ENCODE results near the gene PPP1R14C.

PPP1R14C gene

GRCh38 chr6:150266963-150267685 is 124.3 kb downstream of the PPP1R14C start:
- no peak for TF ChIP-seq ZFP3 (CRISPR knock-in tag; IDR thresholded peaks at IDR 0.05)
- TF ChIP-seq PATZ1 (CRISPR knock-in tag; IDR thresholded peaks at IDR 0.05; ENCODE audit: borderline replicate concordance): no peak
- no peak for TF ChIP-seq CREB5 (CRISPR knock-in tag; IDR thresholded peaks at IDR 0.05; ENCODE audit: low read depth)
- no peak for TF ChIP-seq SNAI2 (CRISPR knock-in tag; IDR thresholded peaks at IDR 0.05)
- TF ChIP-seq RARB (CRISPR knock-in tag; IDR thresholded peaks at IDR 0.05): no peak
- TF ChIP-seq PPARA (CRISPR knock-in tag; IDR thresholded peaks at IDR 0.05; ENCODE audit: borderline replicate concordance): no peak
- TF ChIP-seq CSRNP3 (CRISPR knock-in tag; IDR thresholded peaks at IDR 0.05): no peak
- no peak for TF ChIP-seq BACH2 (CRISPR knock-in tag; IDR thresholded peaks at IDR 0.05; ENCODE audit: borderline replicate concordance)
- no peak for TF ChIP-seq OSR1 (CRISPR knock-in tag; IDR thresholded peaks at IDR 0.05)
- TF ChIP-seq ISL1 (CRISPR knock-in tag; IDR thresholded peaks at IDR 0.05): no peak
- TF ChIP-seq ZFP30 (CRISPR knock-in tag; IDR thresholded peaks at IDR 0.05): no peak
- no peak for TF ChIP-seq CSDC2 (CRISPR knock-in tag; IDR thresholded peaks at IDR 0.05)
- no peak for ATAC-seq

DNA sequence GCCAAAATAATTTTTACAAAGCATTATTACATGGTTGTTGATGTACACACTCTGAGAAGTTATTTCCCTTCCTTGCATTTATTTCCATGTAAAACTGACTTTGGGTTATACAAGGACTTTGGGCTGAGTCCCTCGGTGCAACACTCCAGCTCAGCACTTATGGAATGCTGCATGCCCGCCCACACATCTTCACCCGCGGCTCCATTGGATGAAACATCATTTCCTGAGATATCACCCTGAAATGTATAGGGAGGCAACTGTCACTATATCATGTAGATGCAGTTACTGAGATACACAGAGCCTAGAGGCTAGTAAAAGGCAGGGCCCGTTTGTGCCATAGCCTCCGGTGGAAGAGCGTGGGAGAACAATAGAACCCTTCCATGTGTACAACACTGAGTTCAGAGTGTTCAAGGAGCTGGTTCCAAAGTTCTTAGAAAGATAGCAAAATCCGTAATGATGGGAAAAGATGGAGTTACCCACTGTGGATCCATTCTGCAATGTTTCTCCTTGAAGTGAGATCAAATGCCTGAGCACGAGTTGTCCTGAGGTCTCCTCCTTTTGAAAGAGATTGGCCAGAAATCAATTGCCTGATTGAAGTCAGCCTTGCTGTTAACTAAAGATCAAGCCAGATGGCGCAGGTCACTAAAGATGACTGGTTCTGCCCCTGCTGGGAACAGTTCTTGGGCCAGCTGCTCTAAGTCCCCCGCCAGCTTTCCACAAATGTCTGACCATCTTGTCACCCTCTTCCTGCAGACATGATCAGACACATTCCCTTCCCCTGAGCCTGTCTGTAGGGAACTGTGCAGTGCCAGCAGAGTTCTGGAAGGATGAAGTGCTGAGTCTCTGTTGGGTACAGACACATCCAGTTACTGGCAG is 125.1 kb downstream of the PPP1R14C start:
- no peak for ATAC-seq
- TF ChIP-seq TOX (CRISPR knock-in tag; IDR thresholded peaks at IDR 0.05; ENCODE audit: borderline replicate concordance): no peak
- TF ChIP-seq CSDC2 (CRISPR knock-in tag; IDR thresholded peaks at IDR 0.05): no peak
- no peak for TF ChIP-seq ZNF565 (CRISPR knock-in tag; conservative IDR thresholded peaks at IDR 0.05; ENCODE audit: low read depth)
- TF ChIP-seq CSRNP3 (CRISPR knock-in tag; IDR thresholded peaks at IDR 0.05): no peak
- no peak for TF ChIP-seq GLIS3 (CRISPR knock-in tag; IDR thresholded peaks at IDR 0.05)
- no peak for TF ChIP-seq ZNF8 (CRISPR knock-in tag; IDR thresholded peaks at IDR 0.05)
- no peak for TF ChIP-seq ISL1 (CRISPR knock-in tag; IDR thresholded peaks at IDR 0.05)
- TF ChIP-seq TCF4 (CRISPR knock-in tag; IDR thresholded peaks at IDR 0.05; ENCODE audit: borderline replicate concordance): no peak
- no peak for TF ChIP-seq CREB5 (CRISPR knock-in tag; IDR thresholded peaks at IDR 0.05; ENCODE audit: low read depth)
- no peak for TF ChIP-seq RARB (CRISPR knock-in tag; IDR thresholded peaks at IDR 0.05)
- no peak for TF ChIP-seq ZFP3 (CRISPR knock-in tag; IDR thresholded peaks at IDR 0.05)
- no peak for TF ChIP-seq PPARA (CRISPR knock-in tag; IDR thresholded peaks at IDR 0.05; ENCODE audit: borderline replicate concordance)
- TF ChIP-seq PATZ1 (CRISPR knock-in tag; IDR thresholded peaks at IDR 0.05; ENCODE audit: borderline replicate concordance): no peak
- TF ChIP-seq ESRRG (CRISPR knock-in tag; IDR thresholded peaks at IDR 0.05): no peak
- TF ChIP-seq ARNTL (CRISPR knock-in tag; IDR thresholded peaks at IDR 0.05; ENCODE audit: borderline replicate concordance, low read depth): no peak
- no peak for TF ChIP-seq SNAI2 (CRISPR knock-in tag; IDR thresholded peaks at IDR 0.05)
- TF ChIP-seq ZFP30 (CRISPR knock-in tag; IDR thresholded peaks at IDR 0.05): no peak
- no peak for TF ChIP-seq ZNF70 (CRISPR knock-in tag; IDR thresholded peaks at IDR 0.05)
- no peak for TF ChIP-seq ZC3H10 (CRISPR knock-in tag; IDR thresholded peaks at IDR 0.05)
- TF ChIP-seq, protein P1, sequence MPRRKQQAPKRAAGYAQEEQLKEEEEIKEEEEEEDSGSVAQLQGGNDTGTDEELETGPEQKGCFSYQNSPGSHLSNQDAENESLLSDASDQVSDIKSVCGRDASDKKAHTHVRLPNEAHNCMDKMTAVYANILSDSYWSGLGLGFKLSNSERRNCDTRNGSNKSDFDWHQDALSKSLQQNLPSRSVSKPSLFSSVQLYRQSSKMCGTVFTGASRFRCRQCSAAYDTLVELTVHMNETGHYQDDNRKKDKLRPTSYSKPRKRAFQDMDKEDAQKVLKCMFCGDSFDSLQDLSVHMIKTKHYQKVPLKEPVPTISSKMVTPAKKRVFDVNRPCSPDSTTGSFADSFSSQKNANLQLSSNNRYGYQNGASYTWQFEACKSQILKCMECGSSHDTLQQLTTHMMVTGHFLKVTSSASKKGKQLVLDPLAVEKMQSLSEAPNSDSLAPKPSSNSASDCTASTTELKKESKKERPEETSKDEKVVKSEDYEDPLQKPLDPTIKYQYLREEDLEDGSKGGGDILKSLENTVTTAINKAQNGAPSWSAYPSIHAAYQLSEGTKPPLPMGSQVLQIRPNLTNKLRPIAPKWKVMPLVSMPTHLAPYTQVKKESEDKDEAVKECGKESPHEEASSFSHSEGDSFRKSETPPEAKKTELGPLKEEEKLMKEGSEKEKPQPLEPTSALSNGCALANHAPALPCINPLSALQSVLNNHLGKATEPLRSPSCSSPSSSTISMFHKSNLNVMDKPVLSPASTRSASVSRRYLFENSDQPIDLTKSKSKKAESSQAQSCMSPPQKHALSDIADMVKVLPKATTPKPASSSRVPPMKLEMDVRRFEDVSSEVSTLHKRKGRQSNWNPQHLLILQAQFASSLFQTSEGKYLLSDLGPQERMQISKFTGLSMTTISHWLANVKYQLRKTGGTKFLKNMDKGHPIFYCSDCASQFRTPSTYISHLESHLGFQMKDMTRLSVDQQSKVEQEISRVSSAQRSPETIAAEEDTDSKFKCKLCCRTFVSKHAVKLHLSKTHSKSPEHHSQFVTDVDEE (CRISPR knock-in tag; IDR thresholded peaks at IDR 0.05): no peak
